Activated CD4-positive, alpha-beta T cell treated with anti-CD3 and anti-CD28 coated beads for 1 hour (primary cell): ENCODE data around the gene C1QTNF9B.
"Not testable (repeated sequence)": the region's sequence is repeated elsewhere in the genome, so short reads cannot be mapped to it uniquely, and the experiment has no call there.

Experiments
- DNase-seq: peaks from one replicate; pipeline ENCODE4 v3.0.0-alpha.2; 2020

The C1QTNF9B gene

DNA sequence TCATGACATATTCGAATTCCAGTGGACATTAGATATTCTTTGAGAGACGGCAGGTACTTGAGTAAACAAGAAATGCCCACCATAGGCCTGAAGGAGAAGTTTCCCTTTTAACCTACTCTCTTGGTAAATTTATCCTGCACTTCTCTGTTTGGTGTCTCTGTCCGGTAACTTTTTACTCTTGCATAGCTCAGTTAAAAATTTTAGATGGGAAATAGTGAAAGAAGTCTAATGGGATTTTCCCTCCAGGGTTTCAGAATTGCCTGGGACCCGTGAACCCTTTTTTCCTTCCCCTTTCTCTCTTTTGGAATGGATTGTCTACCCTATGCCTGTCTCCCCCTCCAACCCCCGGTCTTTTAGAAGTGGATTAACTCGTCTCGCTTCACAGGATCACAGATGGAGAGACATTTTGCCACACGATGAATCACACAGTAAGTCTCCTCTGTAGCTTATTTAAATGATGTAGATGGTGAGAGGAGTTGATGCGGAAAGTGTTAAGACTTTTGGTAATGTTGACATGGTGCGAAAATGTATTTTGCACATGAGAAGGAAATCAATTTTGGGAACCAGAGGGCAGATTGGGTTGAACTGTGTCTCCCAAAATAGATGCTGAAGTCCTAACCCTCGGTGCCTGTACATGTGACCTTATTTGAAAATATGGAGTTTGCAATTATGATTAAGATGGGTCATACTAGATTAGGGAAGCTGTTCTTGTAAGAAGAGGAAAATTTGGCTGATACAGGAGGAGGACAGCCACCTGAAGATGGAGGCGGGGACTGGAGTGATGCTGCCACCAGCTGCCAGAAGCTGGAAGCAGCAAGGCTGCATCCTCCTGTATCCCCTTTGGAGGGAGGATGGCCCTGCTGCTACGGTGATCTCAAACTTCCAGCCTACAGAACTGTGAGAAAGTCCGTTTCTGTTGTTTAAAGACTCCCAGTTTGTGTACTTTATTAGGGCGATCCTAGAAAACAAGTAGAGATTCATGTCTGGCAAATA is 7.4 kb downstream of the C1QTNF9B start:
- no peak for DNase-seq

DNA sequence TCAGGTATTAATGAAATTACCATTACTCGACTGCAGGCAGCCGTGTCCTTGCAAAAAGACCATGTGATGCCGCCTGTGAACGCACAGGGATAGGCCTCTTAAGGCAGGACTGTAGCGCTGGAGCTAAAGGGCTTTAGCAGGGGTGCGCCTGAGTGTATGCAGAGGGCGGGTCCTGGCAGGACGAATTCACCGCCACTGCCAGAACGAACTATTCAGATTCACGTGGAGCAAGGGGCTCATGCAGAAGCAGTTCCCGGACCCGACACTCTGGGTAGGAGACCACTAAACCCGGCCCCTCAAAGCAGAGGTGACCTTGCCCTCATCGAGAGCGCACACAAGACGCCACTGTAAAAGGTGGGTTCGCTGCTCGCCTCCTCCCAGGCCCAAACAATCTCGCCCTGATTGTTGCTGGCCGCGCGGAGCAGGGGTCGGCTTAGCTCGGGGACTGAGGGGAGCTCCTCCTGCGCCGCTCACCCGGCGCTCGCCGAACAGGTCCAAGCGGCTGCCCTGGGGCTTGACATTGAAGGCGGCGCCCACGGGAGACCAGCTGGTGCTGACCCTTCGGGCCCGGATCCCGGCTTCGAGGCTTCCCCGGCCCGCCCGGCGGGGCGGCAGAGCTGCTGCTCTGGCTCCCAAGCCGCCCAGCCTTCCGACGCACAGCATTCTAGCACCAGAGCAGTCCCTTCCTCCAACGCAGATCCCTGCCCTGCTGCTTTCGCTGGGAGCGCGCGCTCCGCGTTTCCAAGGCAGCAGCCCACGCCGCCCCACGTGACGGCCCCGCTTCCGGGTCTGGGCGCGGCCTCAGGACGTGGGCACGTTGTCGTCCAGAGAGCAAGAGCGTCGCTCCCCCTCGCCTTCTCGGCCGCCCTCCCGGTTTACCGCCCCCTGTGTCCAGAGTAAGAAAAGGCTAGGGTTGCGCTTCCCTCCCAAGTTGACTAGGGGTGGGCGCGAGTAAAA is 8.4 kb downstream of the C1QTNF9B start, which contains the start of gene MIPEP:
Gene MIPEP, minus strand, starts transcription at position 743 of the 957 bp plus-strand sequence. Its CDS starts 80 bp downstream, at position 663.
- DNase-seq = peak; percentile 84

DNA sequence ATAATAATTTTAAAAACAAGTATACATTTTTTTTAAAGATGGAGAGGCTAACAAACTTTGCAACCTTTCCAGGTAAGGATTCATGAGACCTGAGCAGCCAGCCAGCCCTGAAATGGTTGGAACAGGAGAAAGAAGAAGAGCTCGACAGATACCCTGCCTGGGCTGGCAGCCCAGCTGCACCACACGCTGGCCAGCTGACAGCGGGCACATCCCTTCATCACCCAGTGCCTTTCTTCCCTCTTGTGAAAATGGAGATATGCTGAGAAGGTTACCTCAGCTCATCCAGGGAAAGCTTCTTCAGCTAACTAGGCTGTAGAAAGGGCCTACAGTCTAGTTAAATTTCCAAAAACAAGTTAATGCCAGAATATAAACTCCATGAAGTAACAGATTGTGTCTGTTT is 12.9 kb downstream of the C1QTNF9B start:
- not testable (repeated sequence) for DNase-seq

- no peak for DNase-seq
These were observed 14.0 kb downstream of the C1QTNF9B start for GRCh38 chr13:23883255-23883654.

DNA sequence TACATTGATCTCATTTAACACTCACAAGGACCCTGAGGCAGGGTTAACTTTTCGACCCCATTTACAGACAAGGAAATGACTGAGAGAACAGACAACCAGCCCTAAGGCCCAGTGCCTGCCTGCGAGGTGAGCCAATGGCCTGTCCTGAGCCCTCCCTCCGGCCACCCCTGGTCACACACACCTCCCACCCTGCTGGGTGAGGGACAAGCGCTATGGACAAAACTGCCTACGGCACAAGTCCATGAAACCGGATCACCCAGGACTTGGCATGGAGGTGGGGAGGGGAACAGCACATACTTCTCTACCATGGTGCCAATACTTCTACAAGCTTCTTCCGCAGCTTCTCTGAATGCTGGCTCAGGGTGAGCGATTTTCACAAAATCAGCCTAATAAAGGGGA is 15.9 kb downstream of the C1QTNF9B start:
- not testable (repeated sequence) for DNase-seq

DNA sequence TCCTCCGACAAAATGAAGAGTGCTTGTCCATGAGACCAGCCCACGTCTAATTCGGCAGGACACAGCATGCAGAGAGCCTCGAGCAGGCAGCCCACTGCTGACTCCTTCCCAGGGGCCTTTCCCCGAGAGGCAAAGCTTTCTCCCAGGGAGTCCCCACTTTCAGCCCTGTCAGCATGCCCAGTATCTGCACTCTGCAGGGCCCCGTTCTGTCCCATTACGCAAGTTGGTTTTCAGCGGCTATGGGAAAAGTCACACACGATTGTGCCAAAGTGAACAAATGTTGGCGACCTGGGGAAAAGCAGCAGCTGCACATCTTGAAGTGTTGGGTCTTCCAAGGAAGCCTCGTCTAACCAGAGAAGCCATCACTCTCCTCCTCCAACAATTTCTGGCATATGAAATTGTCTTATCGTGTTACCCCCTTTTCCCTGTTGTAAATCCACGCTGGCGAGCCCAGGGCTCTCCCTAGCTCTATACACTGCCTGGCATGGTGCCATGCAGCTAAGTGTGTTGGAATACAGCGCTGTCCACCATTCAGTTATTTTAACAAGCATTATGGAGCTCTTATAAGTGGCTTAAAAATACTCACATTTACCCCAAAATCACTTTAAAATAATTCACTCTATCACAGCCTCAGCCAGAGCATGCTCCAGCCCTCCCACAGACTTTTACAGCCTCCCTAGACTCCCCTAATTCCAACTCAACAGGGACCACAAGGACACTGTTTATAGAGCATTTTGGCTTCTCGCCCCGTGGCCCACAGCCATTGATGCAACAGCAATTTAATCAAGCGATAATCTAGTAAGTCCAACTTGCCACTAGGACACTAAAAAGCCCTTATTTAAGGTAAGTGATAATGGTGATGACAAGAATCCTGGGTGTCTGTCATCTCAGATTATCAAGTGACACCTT is 16.6 kb downstream of the C1QTNF9B start:
- DNase-seq = not testable (repeated sequence)

GRCh38 chr13:23877286-23877685 is 20.0 kb downstream of the C1QTNF9B start:
- DNase-seq = no peak

- DNase-seq = no peak
These were observed 21.0 kb downstream of the C1QTNF9B start for GRCh38 chr13:23876265-23876664.

- DNase-seq = no peak
These were observed 25.6 kb downstream of the C1QTNF9B start for GRCh38 chr13:23871616-23872220.

- no peak for DNase-seq
These were observed 26.8 kb downstream of the C1QTNF9B start for GRCh38 chr13:23870356-23871140.

DNA sequence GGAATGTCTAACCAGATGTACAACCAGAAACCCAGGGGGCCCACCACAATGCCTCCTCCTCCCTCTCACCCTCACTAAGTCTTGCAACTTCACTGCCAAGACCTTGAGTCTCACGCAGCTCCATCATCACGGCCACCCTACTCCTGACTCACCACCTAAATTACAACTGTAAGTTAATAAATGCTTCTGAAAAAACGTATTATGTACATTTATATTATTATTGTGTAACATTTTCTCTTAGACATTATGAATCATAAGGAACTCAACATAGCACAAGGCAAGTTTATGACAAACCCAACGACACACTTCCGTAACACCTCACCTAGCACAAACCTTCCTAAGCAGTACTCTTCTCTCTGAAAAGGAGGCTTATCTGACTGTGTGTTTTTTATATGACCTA is 28.8 kb downstream of the C1QTNF9B start:
- DNase-seq = no peak

- DNase-seq = no peak
These were observed 30.2 kb downstream of the C1QTNF9B start for GRCh38 chr13:23867027-23867491.

DNA sequence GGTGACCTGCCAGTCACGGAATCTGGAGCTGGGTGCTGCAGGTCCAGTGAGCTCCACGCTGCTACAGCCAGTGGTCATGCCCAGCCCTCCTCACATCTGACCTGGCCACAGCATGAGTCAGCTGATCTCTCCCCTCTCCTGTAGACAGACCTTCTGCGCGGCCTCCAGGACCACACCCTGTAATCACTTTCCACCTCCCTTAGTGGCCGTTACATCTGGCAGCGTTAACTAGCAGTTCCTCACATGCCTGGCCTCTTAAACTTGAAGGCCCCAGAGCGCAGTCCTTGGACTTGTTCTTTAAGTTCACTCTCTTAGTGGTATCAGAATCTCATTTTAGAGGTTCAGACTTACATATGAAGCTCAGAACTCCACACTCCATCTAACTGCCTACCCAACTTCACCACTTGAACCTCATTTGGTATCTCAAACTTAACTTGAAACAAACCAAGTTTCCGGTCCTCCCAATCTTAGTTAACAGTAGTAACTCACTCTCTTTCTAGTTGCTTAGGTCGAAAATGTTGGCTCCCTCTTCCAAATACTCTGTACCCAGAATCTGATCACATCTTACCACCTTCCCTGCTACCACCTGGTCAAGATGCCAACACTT is 30.8 kb downstream of the C1QTNF9B start:
- no peak for DNase-seq

- DNase-seq = no peak
These were observed 31.4 kb downstream of the C1QTNF9B start for GRCh38 chr13:23865906-23866305.

DNA sequence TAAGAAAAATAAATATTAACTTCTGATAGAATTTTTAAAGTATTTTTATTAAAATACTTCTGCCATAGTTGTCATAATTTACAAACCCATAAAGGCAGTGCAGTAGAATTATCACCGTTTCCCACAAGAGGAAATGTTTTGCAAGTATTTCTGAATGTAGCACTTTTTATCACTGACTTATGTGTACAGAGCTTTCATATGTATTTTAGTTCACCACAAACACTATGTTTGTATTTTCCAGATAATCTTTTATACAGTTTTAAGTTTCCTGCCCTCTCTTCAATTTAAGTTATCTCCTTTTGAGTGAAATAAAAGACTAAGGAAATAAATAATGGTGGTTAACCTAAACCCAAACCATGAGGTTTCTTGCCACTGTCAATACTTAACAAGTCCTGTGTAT is 32.3 kb downstream of the C1QTNF9B start:
- no peak for DNase-seq

DNA sequence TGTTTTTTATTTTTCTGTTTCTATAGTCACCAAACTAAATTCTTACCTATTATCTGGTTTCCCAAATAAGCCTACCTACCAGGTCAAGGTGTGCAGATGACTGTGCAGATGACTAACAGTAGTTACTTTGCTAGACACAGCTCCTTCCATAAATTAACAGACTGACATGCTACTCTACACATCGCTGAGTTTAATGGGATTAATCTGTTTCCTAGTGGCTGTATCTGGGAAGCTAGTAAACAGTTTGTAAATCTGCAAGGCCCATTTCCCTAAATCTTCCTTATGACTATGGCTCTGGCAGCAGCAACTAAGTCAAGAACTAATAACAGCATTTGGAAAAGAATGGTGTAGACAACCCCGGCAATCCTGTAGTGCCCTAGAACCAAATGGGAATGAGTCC is 36.0 kb downstream of the C1QTNF9B start:
- no peak for DNase-seq

- no peak for DNase-seq
These were observed 37.4 kb downstream of the C1QTNF9B start for GRCh38 chr13:23859904-23860303.

DNA sequence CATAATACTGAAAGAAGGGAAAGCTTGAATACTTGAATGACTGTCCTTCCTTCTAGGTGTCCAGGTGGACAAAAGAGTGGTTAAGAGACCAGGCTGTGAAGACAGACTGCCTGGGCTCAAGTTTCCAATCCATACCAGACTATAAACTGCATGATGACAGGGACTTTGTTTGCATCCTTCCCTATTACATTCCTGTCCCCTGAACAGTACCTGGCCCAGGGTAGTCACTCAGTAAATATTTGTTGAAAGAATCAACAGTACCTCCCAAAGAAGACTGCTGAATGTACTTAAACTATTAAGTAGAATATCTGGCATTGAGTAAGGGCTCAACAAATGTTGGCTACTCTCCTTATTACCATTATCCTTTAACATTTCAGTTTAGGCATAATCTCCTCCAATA is 37.8 kb downstream of the C1QTNF9B start:
- no peak for DNase-seq

DNA sequence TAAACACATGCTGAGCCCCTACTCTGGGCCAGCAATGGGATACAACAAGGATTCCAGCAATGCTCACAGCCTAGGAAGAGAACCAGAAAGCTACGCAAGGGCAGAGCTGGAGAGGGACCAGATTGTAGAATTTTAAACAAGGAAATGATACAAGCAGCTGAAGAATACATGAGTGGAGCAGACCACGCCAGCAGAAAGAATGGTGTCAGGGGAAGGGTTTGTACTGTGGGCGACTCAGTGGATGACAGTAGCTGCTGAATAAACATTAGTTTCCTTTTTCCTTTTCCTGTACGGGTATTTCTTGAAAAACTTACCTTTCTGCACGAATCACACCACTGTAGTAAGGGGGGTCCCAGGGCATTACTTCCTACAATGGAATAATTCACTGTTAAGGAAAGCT is 38.8 kb downstream of the C1QTNF9B start:
- DNase-seq = no peak

GRCh38 chr13:23856008-23856750 is 41.1 kb downstream of the C1QTNF9B start:
- no peak for DNase-seq
